ENCODE results near the gene TTC7B.

The TTC7B gene

DNA sequence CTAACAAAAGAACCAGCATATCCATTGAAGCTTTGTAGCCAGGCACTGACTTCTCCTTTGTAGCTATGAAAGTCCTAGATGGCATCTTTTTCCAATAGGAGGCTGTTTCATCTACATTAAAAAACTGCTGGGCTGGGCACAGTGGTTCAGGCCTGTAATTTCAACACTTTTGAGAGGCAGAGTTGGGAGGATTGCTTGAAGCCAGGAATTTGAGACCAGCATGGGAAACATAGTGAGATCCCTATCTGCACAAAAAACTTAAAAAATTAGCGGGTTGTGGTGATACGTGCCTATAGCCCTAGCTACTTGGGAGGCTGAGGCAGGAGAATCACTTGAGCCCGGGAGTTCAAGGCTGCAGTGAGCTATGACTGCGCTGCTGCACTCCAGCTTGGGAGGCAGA lies 251.7 kb downstream of the TTC7B start:
- H3K4me3 ChIP-seq (ENCODE audit: low read depth, low read length) = no peak overlapping the region
- TF ChIP-seq, protein P1, sequence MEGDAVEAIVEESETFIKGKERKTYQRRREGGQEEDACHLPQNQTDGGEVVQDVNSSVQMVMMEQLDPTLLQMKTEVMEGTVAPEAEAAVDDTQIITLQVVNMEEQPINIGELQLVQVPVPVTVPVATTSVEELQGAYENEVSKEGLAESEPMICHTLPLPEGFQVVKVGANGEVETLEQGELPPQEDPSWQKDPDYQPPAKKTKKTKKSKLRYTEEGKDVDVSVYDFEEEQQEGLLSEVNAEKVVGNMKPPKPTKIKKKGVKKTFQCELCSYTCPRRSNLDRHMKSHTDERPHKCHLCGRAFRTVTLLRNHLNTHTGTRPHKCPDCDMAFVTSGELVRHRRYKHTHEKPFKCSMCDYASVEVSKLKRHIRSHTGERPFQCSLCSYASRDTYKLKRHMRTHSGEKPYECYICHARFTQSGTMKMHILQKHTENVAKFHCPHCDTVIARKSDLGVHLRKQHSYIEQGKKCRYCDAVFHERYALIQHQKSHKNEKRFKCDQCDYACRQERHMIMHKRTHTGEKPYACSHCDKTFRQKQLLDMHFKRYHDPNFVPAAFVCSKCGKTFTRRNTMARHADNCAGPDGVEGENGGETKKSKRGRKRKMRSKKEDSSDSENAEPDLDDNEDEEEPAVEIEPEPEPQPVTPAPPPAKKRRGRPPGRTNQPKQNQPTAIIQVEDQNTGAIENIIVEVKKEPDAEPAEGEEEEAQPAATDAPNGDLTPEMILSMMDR (IDR thresholded peaks at IDR 0.05; ENCODE audit: borderline replicate concordance, insufficient read depth, low read depth, low read length) = no peak

DNA sequence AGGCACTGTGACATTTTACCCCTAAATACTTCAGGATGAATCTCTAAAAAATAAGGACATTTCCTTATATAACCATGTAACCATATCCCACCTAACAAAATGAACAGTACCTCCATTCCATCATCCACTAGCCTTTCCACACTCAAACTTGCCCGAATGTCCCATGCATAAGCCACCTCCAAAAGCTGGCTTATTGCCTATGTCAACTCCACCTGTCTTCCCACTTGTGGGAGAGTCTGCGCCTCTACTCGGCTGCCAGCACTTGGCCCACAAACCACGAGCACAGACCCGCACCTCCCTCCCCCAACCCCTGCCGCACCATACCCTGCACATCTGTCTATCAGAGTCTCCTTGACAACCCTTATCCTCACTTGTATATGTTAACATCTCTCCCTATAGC lies 253.6 kb downstream of the TTC7B start:
- no peak overlapping the region for H3K4me3 ChIP-seq (ENCODE audit: low read depth, low read length)
- TF ChIP-seq, protein P1 (IDR thresholded peaks at IDR 0.05; ENCODE audit: borderline replicate concordance, insufficient read depth, low read depth, low read length) = no peak

DNA sequence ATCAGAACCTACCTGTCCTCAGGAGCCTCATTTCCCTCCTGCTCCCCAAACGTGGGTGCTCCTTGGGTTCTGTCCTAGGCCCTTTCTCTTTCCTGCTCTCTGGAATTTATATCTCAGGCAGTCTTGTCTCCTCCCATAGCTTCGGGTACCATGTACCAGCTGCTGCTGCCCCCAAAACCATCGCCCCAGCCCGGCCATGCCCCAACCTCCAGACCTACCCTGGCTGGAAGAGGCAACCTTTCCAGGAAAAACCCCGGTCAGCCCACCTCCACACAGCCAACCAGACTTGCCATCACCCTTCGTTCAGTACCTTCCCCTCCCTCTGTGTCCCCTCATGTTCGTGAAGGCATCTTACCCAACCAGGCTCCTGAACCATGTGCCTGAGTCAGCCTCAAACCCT lies 254.3 kb downstream of the TTC7B start:
- H3K4me3 ChIP-seq (ENCODE audit: low read depth, low read length) = no peak overlapping the region
- TF ChIP-seq, protein P1 (IDR thresholded peaks at IDR 0.05; ENCODE audit: borderline replicate concordance, insufficient read depth, low read depth, low read length) = no peak

DNA sequence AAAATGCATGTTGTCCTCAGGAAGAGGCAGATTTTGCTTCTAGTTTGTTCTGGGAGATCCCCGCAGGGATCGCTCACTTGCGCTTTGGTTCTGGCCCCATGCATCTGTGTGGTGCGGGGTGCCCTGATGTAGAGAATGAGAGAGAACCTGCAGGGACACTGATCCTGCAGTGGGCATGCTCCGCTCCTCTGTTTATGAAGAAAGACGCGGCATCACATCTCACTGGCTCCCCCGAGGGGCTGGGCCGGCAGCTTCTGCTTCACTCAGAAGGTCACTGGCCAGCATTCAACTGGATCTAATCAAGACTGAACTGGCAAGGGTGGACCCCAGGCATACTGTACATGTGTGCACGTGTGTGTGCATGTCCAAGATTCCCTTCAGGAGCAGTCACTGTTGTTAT lies 255.2 kb downstream of the TTC7B start:
- no peak overlapping the region for H3K4me3 ChIP-seq (ENCODE audit: low read depth, low read length)
- TF ChIP-seq, protein P1 (IDR thresholded peaks at IDR 0.05; ENCODE audit: borderline replicate concordance, insufficient read depth, low read depth, low read length) = no peak

DNA sequence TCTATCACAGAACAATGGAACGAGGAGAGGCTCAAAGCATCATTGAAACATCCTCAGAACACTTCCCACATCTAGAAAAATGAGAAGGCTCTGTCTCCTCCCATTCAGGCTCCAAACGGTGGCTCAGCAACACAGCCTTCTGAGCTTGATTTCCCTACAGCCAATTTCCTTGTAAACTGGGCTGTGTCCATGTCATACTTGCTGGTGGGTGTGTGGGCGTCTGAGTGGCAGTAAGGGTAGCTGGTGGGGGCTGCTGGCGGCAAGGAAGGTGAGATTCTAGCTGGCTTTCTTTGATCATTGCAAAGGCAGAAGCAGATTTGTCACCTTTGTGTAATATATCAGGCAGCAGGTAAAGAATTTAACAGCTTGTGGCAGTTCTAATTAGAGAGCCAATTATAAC lies 255.7 kb downstream of the TTC7B start:
- TF ChIP-seq, protein P1 (IDR thresholded peaks at IDR 0.05; ENCODE audit: borderline replicate concordance, insufficient read depth, low read depth, low read length) = no peak
- no peak overlapping the region for H3K4me3 ChIP-seq (ENCODE audit: low read depth, low read length)

DNA sequence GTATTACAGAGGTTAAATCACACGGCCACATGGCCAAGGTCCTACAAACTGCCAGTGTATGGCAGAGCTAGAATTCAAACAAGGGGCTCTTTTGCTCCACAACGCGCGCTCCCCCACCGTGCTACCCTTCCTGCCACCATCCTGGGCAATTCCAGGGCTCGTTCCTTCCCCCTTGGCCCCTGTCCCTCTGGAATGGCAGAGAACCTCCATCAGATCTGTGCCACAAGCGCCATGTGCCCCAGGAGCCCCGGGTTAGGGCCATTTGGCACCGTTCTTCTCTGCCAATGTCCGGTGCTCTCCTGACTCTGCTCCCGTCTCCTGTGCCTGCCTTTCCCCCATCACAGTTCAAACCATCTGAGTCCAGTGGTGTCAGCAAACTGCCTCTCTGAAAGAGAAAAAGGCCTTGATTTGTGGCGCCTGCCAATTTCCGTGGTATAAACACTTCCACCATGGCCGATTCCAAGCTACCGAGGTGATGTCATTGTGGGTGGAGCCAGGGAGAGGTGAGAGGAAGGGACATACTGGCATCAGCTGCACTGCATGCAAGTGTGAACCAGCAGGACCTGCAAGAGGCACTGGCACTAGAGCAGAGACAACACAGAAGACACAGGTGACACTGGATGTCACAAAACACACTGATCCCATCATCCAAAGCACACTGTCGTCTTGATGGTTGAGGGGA lies 256.3 kb downstream of the TTC7B start:
- H3K4me3 ChIP-seq (ENCODE audit: low read depth, low read length) = no peak overlapping the region
- TF ChIP-seq, protein P1 (IDR thresholded peaks at IDR 0.05; ENCODE audit: borderline replicate concordance, insufficient read depth, low read depth, low read length) = no peak

DNA sequence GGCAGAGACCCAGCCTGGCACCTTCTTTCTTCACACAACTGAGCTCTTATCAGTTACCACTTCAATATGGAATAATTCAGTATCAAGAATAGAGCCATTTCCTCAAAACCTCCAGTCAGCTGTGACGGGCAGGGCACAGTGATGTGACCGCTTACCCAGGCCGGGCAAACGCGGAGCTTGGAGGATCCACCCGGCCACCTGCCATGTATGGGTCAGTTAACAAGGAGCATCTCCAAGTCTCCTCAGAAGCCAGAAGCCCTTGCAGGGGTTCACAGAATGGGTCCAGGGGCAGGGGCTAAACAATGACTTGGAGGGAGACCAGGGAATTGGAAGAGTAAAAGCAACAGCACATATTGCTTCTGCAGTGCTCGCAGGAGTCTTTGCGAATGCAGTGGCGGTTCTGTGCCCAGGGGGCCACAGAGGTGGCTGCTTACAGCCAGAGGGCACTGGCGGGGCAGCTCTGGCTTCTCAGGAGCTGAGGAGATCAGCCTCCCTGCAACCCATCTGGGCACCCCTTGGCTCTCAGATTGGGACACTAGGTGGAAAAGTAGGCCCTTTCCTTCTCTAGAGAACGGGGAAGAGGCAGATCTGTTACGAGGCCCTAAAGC lies 257.1 kb downstream of the TTC7B start:
- no peak overlapping the region for H3K4me3 ChIP-seq (ENCODE audit: low read depth, low read length)
- TF ChIP-seq, protein P1 (IDR thresholded peaks at IDR 0.05; ENCODE audit: borderline replicate concordance, insufficient read depth, low read depth, low read length) = no peak
